Ishikawa (cell line): ENCODE measurements around the gene PDE8A.

Source experiments
- CEBPB ChIP-seq: IDR thresholded peaks from 2 replicates; pipeline ENCODE4 v1.6.1; 2012
- CREB1 ChIP-seq: IDR thresholded peaks from 2 replicates; pipeline ENCODE4 v1.6.1; 2012; ENCODE audit warnings: low read depth
- EGR1 ChIP-seq: IDR thresholded peaks from 2 replicates; pipeline ENCODE4 v1.6.1; 2012
- EP300 ChIP-seq: IDR thresholded peaks from 2 replicates; pipeline ENCODE4 v1.6.1; 2012; ENCODE audit warnings: borderline replicate concordance
- FOXM1 ChIP-seq: IDR thresholded peaks from 2 replicates; pipeline ENCODE4 v1.6.1; 2012; ENCODE audit warnings: low read depth, borderline replicate concordance
- MAX ChIP-seq: IDR thresholded peaks from 2 replicates; pipeline ENCODE4 v1.6.1; 2012
- NFIC ChIP-seq: IDR thresholded peaks from 2 replicates; pipeline ENCODE4 v1.6.1; 2012
- RAD21 ChIP-seq: IDR thresholded peaks from 2 replicates; pipeline ENCODE4 v1.6.1; 2012; ENCODE audit warnings: low read depth
- TAF1 ChIP-seq: IDR thresholded peaks from 2 replicates; pipeline ENCODE4 v1.6.1; 2012; ENCODE audit warnings: low read depth, mild to moderate bottlenecking
- TCF12 ChIP-seq: IDR thresholded peaks from 2 replicates; pipeline ENCODE4 v1.6.1; 2012; ENCODE audit warnings: low read depth
- TEAD4 ChIP-seq: IDR thresholded peaks from 2 replicates; pipeline ENCODE4 v1.6.1; 2012
- YY1 ChIP-seq: IDR thresholded peaks from 2 replicates; pipeline ENCODE4 v1.6.1; 2012; ENCODE audit warnings: low read depth
- ZBTB7A ChIP-seq: IDR thresholded peaks from 2 replicates; pipeline ENCODE4 v1.6.1; 2012; ENCODE audit warnings: low read depth
- TF ChIP-seq, protein P1 (sequence below): IDR thresholded peaks from 2 replicates; pipeline ENCODE4 v1.6.1; 2012; ENCODE audit warnings: low read depth, mild to moderate bottlenecking
- TF ChIP-seq, protein P2 (sequence below): IDR thresholded peaks from 2 replicates; pipeline ENCODE4 v1.6.1; 2012

Gene PDE8A

GRCh38 chr15:85063088-85063487 lies 81.4 kb downstream of the PDE8A start:
- TF ChIP-seq TCF12 (no peak), TAF1 (no peak), EGR1 (no peak), TEAD4 (no peak), YY1 (no peak), MAX (no peak), ZBTB7A (no peak), RAD21 (no peak), FOXM1 (no peak), NFIC (no peak)
- TF ChIP-seq, protein P1, sequence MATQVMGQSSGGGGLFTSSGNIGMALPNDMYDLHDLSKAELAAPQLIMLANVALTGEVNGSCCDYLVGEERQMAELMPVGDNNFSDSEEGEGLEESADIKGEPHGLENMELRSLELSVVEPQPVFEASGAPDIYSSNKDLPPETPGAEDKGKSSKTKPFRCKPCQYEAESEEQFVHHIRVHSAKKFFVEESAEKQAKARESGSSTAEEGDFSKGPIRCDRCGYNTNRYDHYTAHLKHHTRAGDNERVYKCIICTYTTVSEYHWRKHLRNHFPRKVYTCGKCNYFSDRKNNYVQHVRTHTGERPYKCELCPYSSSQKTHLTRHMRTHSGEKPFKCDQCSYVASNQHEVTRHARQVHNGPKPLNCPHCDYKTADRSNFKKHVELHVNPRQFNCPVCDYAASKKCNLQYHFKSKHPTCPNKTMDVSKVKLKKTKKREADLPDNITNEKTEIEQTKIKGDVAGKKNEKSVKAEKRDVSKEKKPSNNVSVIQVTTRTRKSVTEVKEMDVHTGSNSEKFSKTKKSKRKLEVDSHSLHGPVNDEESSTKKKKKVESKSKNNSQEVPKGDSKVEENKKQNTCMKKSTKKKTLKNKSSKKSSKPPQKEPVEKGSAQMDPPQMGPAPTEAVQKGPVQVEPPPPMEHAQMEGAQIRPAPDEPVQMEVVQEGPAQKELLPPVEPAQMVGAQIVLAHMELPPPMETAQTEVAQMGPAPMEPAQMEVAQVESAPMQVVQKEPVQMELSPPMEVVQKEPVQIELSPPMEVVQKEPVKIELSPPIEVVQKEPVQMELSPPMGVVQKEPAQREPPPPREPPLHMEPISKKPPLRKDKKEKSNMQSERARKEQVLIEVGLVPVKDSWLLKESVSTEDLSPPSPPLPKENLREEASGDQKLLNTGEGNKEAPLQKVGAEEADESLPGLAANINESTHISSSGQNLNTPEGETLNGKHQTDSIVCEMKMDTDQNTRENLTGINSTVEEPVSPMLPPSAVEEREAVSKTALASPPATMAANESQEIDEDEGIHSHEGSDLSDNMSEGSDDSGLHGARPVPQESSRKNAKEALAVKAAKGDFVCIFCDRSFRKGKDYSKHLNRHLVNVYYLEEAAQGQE, result no peak
- TF ChIP-seq, protein P2, sequence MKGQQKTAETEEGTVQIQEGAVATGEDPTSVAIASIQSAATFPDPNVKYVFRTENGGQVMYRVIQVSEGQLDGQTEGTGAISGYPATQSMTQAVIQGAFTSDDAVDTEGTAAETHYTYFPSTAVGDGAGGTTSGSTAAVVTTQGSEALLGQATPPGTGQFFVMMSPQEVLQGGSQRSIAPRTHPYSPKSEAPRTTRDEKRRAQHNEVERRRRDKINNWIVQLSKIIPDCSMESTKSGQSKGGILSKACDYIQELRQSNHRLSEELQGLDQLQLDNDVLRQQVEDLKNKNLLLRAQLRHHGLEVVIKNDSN, result no peak

GRCh38 chr15:85063522-85064079 lies 81.9 kb downstream of the PDE8A start:
- no peak for TF ChIP-seq YY1
- TF ChIP-seq EGR1, result no peak
- TF ChIP-seq CEBPB, result no peak
- no peak for TF ChIP-seq FOXM1
- no peak for TF ChIP-seq TAF1
- no peak for TF ChIP-seq ZBTB7A
- no peak for TF ChIP-seq CREB1
- TF ChIP-seq NFIC, result no peak
- no peak for TF ChIP-seq TEAD4
- TF ChIP-seq, protein P2, result no peak
- no peak for TF ChIP-seq TCF12
- TF ChIP-seq, protein P1, result no peak
- no peak for TF ChIP-seq EP300
- no peak for TF ChIP-seq RAD21

DNA sequence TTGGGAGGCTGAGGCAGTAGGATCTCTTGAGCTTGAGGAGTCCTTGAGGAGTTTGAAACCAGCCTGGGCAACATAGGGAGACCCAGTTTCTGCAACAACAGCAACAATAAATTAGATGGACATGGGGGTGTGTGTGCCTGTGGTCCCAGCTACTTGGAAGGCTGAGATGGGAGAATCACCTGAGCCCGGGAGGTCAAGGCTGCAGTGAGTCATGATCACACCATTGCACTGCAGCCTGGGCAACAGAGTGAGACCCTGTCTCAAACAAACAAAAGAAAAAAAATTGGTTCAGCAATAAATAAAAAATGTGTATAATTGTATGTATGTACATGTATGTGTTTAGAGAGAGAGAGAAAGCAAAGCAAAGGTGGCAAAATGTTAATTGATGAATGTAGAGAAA lies 83.1 kb downstream of the PDE8A start:
- no peak for TF ChIP-seq TCF12
- no peak for TF ChIP-seq TAF1
- TF ChIP-seq ZBTB7A, result no peak
- no peak for TF ChIP-seq YY1
- TF ChIP-seq EP300, result no peak
- no peak for TF ChIP-seq FOXM1
- no peak for TF ChIP-seq EGR1
- TF ChIP-seq RAD21, result no peak
- TF ChIP-seq, protein P2, result no peak
- no peak for TF ChIP-seq CEBPB
- TF ChIP-seq, protein P1, result no peak
- TF ChIP-seq CREB1, result no peak
- TF ChIP-seq TEAD4, result no peak

DNA sequence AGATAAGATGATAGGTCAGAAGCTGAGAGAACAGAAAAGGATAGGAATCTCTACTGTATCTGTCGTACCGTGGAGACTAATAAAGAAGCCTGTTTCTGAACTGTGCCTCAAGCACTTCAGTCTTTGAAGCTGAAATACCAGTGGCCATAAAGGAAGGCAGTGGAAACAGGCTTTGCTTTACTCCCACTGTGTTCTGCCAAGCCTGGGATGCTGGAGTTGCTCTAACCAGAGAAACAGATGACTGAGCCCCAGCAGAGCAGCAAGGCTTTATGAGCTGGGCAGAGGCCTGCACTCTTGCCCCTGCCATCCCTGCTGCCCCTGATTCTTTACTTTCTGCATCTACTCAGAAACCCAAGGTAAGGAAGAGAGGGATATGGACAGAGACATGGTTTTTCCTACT lies 89.4 kb downstream of the PDE8A start:
- TF ChIP-seq, protein P2, result no peak
- TF ChIP-seq NFIC (no peak), EGR1 (no peak), TEAD4 (no peak), EP300 (no peak)
- TF ChIP-seq, protein P1, result no peak
